Measurements from ENCODE around the gene ZSCAN29. TPM values are rescaled to one million over a fixed set of nuclear protein-coding genes. Genes with fewer than 3 reads are reported as not detected.

Gene ZSCAN29
- polyA plus RNA-seq, 1 donor = 14.4 TPM

- DNase-seq (ENCODE audit: low read depth) = no peak
Measured at GRCh38 chr15:43352693-43353382, 18.0 kb downstream of the ZSCAN29 start.

GRCh38 chr15:43347114-43347513, 23.7 kb downstream of the ZSCAN29 start:
- DNase-seq (ENCODE audit: low read depth) = no peak

- DNase-seq (ENCODE audit: low read depth) = no peak
Measured at GRCh38 chr15:43346305-43346704, 24.5 kb downstream of the ZSCAN29 start.

- DNase-seq (ENCODE audit: low read depth) = no peak
Measured at GRCh38 chr15:43330780-43331087, 40.1 kb downstream of the ZSCAN29 start.

- peak; percentile 89 for DNase-seq (ENCODE audit: low read depth)
Measured at GRCh38 chr15:43329960-43330779, 40.7 kb downstream of the ZSCAN29 start, which contains the start of gene LCMT2. Gene LCMT2, minus strand, starts transcription at chr15:43330573. Its CDS starts 84 bp downstream, at chr15:43330489.

GRCh38 chr15:43329217-43329959, 41.5 kb downstream of the ZSCAN29 start:
- DNase-seq (ENCODE audit: low read depth) = no peak

- no peak for DNase-seq (ENCODE audit: low read depth)
Measured at GRCh38 chr15:43325039-43325684, 45.7 kb downstream of the ZSCAN29 start.

- no peak for DNase-seq (ENCODE audit: low read depth)
Measured at GRCh38 chr15:43318990-43319771, 51.7 kb downstream of the ZSCAN29 start.

GRCh38 chr15:43317566-43318184, 53.2 kb downstream of the ZSCAN29 start:
- DNase-seq (ENCODE audit: low read depth) = no peak

- DNase-seq (ENCODE audit: low read depth) = no peak
Measured at GRCh38 chr15:43316971-43317346, 53.9 kb downstream of the ZSCAN29 start.

GRCh38 chr15:43316016-43316970, 54.5 kb downstream of the ZSCAN29 start:
- DNase-seq (ENCODE audit: low read depth) = no peak

- no peak for DNase-seq (ENCODE audit: low read depth)
Measured at GRCh38 chr15:43314171-43314570, 56.7 kb downstream of the ZSCAN29 start.

GRCh38 chr15:43312378-43312777, 58.5 kb downstream of the ZSCAN29 start:
- no peak for DNase-seq (ENCODE audit: low read depth)

Other genes with a start within 250 kb of the ZSCAN29 start
- gene TMEM62, start 237.5 kb downstream of the ZSCAN29 start, polyA plus RNA-seq (ENCODE audit: insufficient read length) = 9.8 TPM
- gene CCNDBP1, start 185.6 kb downstream of the ZSCAN29 start, polyA plus RNA-seq (ENCODE audit: insufficient read length) = 41.8 TPM
- gene EPB42, start 150.0 kb downstream of the ZSCAN29 start, polyA plus RNA-seq (ENCODE audit: insufficient read length) = 3.0 TPM
- gene TGM5, start 104.1 kb downstream of the ZSCAN29 start, polyA plus RNA-seq (ENCODE audit: insufficient read length) = 0.16 TPM
- gene TGM7, start 68.8 kb downstream of the ZSCAN29 start, polyA plus RNA-seq (ENCODE audit: insufficient read length) = not detected
- 5.0 TPM for gene LCMT2, start 40.5 kb downstream of the ZSCAN29 start, polyA plus RNA-seq (ENCODE audit: insufficient read length)
- gene TUBGCP4, start 58 bp upstream of the ZSCAN29 start, polyA plus RNA-seq (ENCODE audit: insufficient read length) = 13.1 TPM
- gene TP53BP1, start 122.1 kb upstream of the ZSCAN29 start, polyA plus RNA-seq (ENCODE audit: insufficient read length) = 42.5 TPM
- gene MAP1A, start 146.6 kb upstream of the ZSCAN29 start, polyA plus RNA-seq (ENCODE audit: insufficient read length) = 28.3 TPM
- 9.9 TPM for gene PPIP5K1, start 219.2 kb upstream of the ZSCAN29 start, polyA plus RNA-seq (ENCODE audit: insufficient read length)
- gene CKMT1B, start 223.0 kb upstream of the ZSCAN29 start, polyA plus RNA-seq (ENCODE audit: insufficient read length) = not detected
- 0.90 TPM for gene STRC, start 247.8 kb upstream of the ZSCAN29 start, polyA plus RNA-seq (ENCODE audit: insufficient read length)

Measured in forelimb muscle (tissue), 1 donor.